Smooth muscle cell of the brain vasculature (primary cell): Measurements from ENCODE around the gene ERMAP.
A peak's percentile ranks its signal among the peaks of the same experiment; 100 is the strongest.
"Not testable (repeated sequence)": the region's sequence is repeated elsewhere in the genome, so short reads cannot be mapped to it uniquely, and the experiment has no call there.

Source experiments
- DNase-seq: peaks from one replicate; pipeline ENCODE4 v3.0.0-alpha.2; 2012; ENCODE audit warnings: low read depth, low spot score

Gene ERMAP

DNA sequence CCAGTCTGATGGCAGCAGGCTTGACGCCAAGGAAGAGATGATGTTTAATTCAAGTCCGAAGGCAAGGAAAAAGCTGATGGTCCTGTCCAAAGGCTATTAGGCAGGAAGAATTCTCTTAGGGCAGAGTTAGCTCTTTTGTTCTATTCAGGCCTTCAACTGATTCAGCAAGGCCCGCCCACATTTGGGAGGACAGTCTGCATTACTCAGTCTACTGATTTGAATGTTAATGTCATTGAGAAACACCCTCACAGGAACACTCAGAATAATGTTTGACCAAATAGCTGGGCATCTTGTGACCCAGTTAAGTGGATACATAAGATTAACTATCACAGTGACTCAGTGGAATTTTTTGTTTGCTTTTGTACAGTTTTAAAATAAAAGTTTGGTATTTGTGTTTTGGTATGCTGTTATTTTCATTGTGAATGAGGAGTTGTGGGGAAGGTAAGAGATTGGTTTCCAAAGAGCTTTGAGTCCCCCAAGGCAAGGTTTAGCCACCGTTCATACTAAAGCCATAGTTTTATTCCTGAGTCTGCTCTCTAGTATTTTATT lies 27.7 kb downstream of the ERMAP start:
- no peak for DNase-seq

DNA sequence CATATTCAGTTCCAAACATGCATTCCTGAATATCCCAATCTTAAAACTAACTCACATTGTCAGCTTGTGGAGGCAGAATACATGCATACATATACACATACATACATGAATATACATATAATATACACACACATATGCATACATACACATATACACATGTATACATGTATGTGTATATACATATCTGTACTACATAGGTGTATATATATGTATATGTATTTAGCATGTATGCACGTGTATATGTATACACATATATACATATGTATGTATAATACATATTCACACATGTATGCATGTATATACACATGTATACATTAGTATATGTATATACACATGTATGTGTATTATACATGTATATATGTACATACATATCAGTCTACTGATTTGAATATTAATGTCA lies 28.3 kb downstream of the ERMAP start:
- no peak for DNase-seq

DNA sequence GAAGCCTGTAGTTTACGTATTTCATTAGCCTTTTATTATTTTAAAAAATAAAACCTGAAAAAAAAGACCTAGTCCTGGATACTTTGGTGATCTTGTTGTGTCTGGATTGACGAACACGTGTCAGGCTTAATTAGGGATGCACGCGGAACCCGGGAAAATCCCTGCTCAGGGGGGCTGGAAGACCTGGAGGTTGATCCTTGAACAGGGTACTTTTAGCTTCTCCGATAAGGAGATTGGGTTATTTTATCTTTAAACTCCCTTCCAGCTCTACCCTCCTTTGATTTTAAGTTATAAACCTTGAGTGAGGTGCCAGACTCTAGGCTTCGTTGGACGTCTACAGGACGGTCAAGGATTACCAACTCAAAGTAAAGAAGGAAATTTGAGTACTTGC lies 28.9 kb downstream of the ERMAP start:
- no peak for DNase-seq

DNA sequence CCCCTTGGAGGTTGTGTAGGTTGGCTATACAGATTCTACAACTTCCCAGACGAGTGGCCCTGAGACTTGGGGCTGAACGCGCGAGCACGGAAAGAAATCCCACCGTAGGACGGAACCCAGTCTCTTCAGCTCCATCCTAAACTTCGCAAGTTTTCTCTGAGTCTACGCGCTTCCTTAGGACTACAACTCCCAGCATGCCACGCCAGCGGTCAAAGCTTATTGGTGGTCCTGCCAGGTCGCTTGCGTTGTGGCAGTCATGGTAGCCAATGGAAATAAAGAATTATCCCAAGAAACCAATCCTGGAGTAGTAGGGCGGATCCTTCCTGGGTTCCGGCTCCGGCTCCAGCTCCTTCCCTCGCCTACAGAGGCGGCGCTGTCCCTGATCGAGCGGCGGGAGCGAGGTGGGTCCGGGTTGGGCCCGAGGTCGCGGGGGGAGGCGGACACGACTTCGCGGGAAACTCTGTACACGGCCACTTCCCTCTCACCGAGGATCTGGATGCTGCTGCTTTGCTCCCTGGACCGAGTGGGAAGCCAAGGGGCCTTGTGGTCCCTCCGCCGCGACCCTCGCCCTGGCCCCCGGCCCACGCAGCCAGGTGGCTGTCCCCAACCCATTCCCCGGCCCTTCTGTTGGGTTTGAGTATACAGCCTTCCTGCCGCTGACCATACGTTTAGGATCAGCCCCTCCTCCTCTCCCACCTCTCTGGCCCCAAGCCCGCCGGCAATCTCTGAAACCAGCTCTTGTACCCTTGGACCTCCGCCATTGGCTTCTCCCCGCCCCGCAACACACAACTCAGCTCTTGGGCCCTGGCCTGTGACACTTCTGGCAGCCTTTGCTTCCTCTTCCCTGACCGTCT lies 29.6 kb downstream of the ERMAP start, which contains the start of gene ZNF691:
Gene ZNF691 (plus strand): TSS at position 357 of the 854 bp plus-strand sequence. CDS start 3,046 bp downstream, outside the sequence.
- peak; percentile 90 for DNase-seq

DNA sequence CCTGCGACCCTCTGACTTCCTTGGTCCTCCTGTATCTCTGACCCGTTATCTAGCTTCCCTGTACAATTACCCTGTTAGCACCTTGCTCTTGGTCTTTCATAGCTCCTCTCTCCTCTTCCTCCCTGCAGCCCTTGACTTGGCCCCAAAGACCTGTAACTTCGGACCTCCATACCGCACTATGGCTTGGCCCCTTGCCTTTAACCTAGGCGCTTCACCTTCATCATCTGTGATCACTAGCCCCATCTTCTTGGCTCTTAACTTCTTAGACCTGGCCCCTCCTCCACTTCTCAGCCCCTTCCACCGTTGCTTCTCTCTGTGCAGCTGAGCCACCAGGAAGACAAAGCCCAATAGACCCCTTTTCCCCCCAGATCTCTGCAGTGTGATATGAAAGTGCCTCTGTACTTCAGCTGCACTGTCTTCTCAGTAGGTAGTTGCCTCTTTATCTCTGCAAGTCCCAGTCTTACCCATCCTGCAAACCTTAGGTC lies 30.2 kb downstream of the ERMAP start:
- DNase-seq = no peak

DNA sequence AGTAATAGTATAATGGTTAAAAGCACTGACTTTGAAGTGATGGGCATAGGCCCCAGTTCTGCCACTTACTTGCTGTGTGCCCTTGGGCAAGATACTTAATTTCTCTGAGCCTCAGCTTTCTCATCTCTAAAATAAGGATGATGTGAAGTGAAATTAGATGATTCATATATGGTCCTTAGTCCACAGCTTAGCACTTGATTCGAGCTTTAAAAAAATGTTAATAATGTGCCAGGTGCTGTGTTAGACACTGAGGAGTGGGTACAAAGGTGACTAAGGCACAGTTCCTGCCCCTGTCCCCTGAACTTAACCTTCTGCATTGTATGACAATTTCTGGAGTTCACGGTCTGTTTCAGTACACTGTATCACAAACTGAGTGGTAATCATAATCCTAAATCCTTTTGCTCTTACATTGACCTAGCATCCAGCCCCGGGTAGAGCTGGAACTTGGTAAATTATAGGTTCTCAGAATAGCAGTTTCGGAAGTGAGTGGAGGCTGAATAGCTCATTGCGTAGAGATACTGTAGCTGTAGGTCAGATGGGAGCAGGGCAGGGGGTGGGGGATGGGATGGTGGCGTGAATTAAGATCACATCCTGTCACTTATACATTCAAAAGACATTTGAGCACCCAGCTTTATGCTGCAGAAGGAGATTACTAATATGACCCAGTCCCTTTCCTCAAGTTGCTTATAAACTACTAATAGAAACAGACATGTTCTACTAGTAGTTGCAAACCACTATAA lies 31.0 kb downstream of the ERMAP start:
- DNase-seq = no peak

DNA sequence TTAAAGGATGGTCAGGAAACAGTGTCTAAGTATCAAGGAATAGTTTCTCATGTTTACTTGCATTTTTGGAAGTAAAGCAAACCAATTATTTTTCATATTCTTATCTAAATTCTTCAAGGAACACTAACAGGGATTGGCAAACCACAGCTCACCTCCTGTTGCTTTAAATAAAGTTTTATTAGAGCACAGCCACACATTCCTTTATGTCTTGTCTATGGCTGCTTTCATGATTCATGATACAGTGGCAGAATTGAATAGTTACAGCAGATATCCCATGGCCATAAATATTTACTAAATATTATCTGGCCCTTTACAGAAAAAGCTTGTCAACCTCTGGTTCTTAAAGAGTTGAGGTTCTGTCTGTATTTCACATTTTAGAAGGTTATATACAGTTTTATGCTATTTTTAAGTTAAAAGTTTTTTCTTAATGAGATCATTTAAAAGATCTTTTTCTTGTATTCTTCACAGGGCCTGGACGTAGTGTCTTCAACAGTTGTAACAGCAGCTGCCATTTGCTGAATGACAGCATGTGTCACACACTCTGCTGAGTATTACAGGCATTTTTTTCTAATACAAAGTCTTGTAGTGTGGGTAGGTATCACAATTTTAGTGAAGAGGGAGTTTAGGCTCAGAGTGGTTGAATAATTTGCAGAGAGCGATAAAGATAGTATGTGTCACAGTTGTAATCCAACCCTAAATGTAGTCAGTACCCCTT lies 32.1 kb downstream of the ERMAP start:
- no peak for DNase-seq

DNA sequence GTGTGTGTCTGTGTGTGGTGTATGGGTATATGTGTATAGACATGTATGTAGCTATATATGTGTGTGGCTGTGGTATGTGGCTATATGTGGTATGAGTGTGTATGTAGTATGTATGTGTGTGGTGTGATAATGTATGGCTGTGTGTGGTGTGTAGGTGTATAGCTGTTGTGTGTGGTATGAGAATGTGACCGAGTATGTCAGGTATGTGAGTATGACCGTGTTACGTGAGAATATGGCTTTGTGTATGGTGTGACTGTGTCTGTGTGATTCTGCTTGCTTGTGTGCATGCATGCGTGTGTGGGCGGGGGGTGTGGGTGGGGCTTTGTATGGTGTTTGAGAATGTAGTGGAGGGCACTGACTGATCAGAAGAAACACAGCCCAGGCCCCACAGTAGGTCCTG lies 33.0 kb downstream of the ERMAP start:
- no peak for DNase-seq

DNA sequence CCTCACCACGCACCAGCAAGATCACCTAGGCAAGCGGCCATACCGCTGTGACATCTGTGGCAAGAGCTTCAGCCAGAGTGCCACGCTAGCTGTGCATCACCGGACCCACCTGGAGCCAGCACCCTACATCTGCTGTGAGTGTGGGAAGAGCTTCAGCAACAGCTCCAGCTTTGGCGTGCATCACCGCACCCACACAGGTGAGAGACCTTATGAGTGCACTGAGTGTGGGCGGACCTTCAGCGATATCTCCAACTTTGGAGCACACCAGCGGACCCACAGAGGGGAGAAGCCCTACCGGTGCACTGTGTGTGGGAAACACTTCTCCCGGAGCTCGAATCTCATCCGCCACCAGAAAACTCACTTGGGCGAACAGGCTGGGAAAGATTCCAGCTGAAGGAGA lies 34.5 kb downstream of the ERMAP start:
- no peak for DNase-seq

DNA sequence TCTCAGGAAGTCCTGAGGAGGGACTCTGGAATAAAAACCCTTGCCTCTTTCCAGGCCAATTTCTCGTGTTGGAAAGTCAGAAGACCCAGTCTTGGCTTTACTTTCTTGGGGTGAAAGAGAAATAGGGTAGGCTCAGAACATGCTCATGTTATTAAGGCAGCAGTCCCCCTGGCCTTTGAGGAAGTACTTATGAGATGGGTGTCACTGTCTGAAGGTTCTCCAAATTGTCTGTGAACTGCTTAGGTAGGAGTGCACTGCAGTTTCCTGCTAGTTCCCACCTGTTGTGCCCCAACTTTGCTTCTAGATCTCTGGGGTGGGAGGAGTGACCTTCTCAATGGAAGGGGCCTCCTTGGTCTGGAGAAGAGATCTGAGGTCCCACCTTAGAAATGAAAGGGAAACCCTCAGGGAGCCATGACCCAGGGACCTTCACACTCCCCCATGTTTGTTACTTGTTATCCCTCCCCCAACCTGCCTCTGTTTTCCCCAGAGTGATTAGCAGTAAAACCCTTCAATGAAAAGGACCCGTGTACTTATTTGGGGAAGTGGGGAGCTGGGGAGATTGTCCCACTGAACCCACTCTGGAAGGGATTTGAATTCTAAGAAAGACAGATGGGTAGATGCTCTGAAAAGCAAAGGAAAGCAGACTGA lies 35.2 kb downstream of the ERMAP start:
- no peak for DNase-seq

DNA sequence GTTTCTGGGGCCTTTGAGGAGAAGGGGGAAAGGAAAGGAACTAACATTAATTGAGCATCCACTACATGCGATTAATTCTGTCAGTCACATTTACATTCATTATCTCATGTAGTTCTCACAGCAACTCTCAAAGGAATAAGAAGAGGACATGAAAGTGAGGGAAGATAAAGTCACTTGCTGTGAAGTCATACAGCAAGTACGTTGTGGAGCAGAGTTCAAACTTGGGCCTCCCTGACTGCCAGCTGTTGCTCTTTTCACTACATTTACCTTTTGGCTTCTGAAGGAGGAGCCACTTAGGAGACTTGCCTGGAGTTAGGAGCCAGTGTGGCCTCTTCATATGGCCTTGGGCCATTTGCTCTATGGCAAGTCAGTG lies 35.7 kb downstream of the ERMAP start:
- no peak for DNase-seq

DNA sequence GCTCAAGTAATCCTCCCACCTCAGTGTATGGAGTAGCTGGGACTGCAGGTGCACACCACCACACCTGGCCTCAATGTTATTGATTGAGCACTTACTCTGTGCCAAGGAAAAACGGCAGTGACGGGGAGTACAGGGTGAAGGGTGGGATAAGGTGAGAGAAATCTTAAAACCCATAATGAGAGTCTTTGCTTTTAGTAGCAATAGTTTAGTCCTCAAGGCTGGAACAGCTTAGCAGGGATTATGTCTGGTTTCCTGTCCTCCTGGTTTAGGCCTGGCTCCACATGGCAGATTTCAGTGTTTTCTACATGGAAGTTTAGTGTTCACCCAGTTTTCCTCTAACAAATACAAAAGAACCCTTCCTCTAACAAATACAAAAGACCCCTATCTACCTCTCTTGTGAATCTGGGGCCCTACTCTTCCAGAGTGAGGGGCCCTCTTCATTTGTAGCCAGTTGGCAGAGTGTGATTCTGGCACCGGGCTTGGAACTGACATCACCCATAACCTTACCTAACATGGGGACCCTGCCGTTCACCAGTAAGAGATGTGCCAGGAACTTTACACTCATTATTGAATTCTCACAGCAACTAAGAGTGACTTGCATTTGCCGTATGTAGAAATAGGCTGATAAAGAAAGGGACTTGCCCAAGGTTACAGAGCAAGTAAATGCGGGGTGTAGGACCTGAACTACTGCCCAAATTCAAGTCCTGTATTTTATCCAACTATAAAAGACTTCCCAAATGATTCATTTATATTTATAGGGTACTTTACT lies 36.4 kb downstream of the ERMAP start:
- no peak for DNase-seq

DNA sequence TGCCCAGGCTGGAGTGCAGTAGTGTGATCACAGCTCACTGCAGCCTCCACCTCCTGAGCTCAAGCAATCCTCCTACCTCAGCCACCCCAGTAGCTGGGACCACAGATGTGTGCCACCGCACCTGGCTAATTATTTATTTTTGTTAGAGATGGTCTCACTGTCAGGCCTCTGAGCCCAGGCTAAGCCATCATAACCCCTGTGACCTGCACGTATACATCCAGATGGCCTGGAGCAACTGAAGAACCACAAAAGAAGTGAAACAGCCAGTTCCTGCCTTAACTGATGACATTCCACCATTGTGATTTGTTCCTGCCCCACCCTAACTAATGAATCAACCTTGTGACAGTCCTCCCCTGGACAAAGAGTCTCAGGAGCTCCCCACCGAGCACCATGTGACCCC lies 39.6 kb downstream of the ERMAP start:
- DNase-seq = not testable (repeated sequence)

DNA sequence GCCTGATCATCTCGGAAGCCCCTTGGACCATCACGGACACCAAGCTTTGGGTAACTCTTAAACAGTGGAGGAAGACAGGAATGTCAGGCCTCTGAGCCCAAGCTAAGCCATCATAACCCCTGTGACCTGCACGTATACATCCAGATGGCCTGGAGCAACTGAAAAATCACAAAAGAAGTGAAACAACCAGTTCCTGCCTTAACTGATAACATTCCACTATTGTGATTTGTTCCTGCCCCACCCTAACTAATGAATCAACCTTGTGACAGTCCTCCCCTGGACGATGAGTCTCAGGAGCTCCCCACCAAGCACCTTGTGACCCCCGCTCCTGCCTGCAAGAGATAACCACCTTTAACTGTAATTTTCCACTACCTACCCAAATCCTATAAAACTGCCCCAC lies 42.4 kb downstream of the ERMAP start:
- not testable (repeated sequence) for DNase-seq

DNA sequence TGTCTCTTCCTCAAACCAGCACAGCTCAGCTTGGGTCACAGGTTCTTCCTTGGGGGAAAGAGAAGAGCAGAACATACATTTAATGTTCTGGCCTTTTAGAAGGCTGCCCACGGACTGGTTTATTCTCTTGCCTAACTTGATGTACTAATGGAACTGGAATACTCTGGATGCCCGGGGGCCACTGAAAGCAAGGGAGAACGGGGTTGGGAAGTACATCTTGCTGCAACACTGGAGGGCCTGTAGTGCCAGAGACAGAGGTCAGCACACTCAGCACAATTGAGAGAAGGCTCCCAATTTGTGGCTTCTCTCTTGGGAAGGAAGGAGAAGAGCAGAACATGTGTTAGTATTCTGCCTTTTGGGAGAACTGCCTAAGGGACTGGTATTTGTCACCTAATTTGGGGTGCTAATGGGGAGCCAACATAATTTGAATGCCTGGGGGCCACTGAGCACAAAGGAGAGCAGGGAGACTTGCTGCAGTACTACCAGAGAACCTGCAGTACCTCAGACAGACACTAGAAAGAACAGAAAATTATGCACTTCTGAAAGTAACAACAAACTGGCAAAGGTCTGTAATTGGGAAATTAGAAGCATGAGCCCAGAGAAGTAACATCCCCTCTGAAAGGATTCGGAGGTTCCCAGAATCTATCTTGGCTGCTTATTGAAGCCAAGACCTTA lies 43.6 kb downstream of the ERMAP start:
- DNase-seq = no peak

DNA sequence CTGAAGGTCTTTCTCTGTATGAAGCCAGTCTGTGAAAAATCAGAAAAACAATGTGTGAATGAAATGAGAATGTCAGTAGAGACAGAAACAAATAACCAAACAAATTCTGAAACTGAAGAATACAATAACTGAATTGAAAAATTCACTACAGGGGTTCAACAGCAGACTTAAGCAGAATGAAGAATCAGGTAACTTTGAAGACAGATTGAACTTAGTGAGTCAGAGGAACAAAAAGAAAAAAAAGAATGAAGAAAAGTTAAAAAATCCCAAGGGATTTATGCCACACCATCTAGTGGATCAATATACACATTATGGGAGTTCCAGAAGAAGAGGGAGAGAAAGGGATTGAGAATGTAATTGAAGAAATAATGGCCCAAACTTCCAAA lies 44.1 kb downstream of the ERMAP start:
- DNase-seq = no peak

DNA sequence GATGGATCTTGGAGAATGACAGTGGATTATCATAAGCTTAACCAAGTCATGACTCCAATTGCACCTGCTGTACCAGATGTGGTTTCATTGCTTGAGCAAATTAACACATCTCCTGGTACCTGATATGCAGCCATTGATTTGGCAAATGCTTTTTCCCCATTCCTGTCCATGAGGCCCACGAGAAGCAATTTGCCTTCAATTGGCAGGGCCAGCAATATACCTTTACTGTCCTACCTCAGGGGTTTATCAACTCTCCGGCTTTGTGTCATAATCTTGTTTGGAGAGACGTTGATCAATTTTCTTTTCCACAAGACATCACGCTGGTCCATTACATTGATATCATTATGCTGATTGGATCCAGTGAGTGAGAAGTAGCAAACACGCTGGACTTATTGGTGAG lies 49.6 kb downstream of the ERMAP start:
- no peak for DNase-seq

DNA sequence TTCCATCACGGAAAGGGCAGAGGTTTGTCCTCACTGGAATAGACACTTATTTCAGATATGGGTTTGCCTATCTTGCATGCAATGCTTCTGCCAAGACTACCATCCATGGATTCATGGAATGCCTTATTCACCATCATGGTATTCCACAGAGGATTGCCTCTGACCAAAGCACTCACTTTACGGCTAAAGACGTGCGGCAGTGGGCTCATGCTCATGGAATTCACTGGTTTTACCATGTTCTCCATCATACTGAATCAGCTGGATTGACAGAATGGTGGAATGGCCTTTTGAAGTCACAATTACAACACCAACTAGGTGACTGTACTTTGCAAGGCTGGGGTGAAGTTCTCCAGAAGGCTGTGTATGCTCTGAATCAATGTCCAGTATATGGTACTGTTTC lies 51.5 kb downstream of the ERMAP start:
- not testable (repeated sequence) for DNase-seq

DNA sequence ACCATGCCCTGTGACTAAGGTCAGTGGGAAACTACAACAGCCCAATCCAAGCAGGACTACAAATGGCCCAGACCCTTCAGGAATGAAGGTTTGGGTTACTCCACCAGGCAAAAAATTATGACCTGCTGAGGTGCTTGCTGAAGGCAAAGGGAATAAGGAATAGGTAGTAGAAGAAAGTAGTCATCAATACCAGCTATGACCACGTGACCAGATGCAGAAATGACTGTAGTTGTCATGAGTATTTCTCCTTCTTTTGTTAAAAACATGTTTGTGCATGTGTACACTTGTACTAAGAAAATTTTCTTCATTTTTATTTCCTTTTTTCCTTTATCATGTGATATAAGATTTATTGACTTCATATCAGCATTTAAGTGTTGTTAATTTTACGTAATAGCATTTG lies 52.3 kb downstream of the ERMAP start:
- not testable (repeated sequence) for DNase-seq

DNA sequence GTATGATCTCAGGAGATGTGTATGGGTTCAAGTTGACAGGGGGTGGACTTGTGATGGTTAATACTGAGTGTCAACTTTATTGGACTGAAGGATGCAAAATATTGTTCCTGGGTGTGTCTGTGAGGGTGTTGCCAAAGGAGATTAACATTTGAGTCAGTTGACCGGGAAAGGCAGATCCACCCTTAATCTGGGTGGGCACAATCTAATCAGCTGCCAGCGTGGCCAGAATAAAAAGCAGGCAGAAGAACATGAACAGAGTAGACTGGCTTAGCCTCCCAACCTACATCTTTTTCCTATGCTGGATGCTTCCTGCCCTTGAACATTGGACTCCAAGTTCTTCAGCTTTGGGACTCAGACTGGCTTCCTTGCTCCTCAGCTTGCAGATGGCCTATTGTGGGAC lies 52.8 kb downstream of the ERMAP start:
- not testable (repeated sequence) for DNase-seq
